A673 (cell line): ENCODE results near the gene CNNM4.

Source experiments
- EZH2 ChIP-seq: fragments of 200-600 bp; sonication (generic); IDR thresholded peaks from 2 replicates; pipeline ENCODE4 v1.6.1; 2017; ENCODE audit warnings: borderline replicate concordance, low read depth, mild to moderate bottlenecking, mixed read lengths, antibody characterized with exemption, low read length; ENCODE audit not compliant: poor library complexity, severe bottlenecking
- TF ChIP-seq, protein P1 (sequence below): fragments of 300-800, 200-600 bp; sonication (generic); conservative IDR thresholded peaks from 2 replicates; pipeline ENCODE4 v1.5.1; 2017; ENCODE audit warnings: low read depth, mild to moderate bottlenecking, antibody characterized with exemption, low read length, moderate library complexity, mixed read lengths

DNA sequence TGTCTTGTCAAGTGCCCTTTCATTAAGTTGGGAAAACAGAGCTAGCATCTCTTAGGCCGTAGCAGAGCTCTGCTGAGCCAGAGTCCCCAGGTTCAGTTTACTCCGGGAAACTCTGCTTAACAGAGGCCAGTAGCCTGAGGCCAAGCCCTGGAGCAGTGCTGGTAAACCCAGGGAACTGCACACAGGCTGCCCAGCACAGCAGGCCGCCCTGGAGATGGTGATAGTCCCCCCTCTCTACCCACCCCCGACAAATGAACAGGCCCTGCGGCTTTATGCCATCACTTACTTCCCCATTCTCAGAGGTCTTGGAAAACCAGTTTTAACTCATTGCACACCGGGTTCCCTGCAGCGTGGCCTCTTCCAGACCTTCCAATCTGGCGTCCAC lies 3.5 kb downstream of the CNNM4 start:
- TF ChIP-seq, protein P1, sequence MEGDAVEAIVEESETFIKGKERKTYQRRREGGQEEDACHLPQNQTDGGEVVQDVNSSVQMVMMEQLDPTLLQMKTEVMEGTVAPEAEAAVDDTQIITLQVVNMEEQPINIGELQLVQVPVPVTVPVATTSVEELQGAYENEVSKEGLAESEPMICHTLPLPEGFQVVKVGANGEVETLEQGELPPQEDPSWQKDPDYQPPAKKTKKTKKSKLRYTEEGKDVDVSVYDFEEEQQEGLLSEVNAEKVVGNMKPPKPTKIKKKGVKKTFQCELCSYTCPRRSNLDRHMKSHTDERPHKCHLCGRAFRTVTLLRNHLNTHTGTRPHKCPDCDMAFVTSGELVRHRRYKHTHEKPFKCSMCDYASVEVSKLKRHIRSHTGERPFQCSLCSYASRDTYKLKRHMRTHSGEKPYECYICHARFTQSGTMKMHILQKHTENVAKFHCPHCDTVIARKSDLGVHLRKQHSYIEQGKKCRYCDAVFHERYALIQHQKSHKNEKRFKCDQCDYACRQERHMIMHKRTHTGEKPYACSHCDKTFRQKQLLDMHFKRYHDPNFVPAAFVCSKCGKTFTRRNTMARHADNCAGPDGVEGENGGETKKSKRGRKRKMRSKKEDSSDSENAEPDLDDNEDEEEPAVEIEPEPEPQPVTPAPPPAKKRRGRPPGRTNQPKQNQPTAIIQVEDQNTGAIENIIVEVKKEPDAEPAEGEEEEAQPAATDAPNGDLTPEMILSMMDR: no peak
- no peak for TF ChIP-seq EZH2
